Right lobe of liver (tissue), 4 donors: ENCODE measurements around the gene SLC6A18.

ENCODE experiments used
- POLR2A ChIP-seq: fragments of 450-650 bp; IDR thresholded peaks from one replicate; pipeline ENCODE4 v1.6.1; 2017; ENCODE audit warnings: antibody characterized with exemption, mild to moderate bottlenecking
- TF ChIP-seq, protein P1 (sequence below), 4 donors: fragments of 200-600 bp in 3 of 4; fragments of 450-650 bp in 1 of 4; IDR thresholded peaks; one replicate each; pipeline versions ENCODE4 v1.5.1 to v1.8.0; 2016 to 2022; ENCODE audit warnings: antibody characterized with exemption in 4 of 4, mild to moderate bottlenecking in 2 of 4
- donor health status: DM: no; HTN: no; CAD: no.
- donor health status: DM: no; HTN: no; CAD: no.
- donor health status: DM: no; HTN: yes; CAD: no.

DNA sequence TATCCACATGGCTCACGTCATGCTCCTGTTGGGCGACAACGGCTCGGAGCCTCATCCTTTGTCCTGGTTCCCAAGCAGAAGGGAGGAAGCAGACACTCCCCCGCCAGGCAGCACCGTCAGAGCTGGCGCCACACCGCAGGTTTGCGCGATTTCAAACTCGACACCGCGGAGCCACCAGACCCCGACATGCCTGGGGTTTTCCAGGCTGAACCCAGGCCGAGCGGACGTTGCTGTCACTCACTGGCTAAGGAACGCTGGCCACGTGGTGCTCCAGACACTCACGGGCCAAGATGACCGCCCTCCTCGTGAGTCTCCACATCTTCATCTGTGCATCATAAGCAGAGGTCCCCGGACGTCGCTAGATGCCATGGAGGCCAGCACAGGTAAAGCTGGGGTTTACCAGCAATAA lies 60.7 kb downstream of the SLC6A18 start:
- TF ChIP-seq, protein P1, sequence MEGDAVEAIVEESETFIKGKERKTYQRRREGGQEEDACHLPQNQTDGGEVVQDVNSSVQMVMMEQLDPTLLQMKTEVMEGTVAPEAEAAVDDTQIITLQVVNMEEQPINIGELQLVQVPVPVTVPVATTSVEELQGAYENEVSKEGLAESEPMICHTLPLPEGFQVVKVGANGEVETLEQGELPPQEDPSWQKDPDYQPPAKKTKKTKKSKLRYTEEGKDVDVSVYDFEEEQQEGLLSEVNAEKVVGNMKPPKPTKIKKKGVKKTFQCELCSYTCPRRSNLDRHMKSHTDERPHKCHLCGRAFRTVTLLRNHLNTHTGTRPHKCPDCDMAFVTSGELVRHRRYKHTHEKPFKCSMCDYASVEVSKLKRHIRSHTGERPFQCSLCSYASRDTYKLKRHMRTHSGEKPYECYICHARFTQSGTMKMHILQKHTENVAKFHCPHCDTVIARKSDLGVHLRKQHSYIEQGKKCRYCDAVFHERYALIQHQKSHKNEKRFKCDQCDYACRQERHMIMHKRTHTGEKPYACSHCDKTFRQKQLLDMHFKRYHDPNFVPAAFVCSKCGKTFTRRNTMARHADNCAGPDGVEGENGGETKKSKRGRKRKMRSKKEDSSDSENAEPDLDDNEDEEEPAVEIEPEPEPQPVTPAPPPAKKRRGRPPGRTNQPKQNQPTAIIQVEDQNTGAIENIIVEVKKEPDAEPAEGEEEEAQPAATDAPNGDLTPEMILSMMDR (IDR thresholded peaks at IDR 0.05), result no peak
- no peak for TF ChIP-seq POLR2A
